Measurements from ENCODE around the gene TNFSF15. TPM values are rescaled to one million over a fixed set of nuclear protein-coding genes. Genes with fewer than 3 reads are reported as not detected.

Gene TNFSF15
- total RNA-seq, 1 donor from 2014 or later, result 0.56 TPM

DNA sequence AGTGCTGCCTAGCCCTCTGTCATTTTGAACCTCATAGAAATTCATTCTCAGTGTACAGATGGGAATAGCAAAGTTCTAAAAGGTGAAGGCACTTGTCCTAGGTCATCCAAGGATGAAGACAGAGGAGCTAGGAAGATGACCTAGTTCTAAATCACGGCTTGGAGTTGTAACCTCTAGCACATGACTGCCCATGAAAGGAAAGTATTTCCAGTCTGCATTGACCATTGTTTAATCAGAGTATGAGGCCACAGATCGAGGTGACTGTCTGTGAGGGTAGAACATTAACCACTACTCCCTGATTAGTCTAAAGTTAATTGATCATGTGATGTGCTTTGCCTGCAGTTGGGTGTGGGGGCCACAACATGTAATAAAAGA is 674 bp upstream of the TNFSF15 start:
- TF ChIP-seq, protein P1, sequence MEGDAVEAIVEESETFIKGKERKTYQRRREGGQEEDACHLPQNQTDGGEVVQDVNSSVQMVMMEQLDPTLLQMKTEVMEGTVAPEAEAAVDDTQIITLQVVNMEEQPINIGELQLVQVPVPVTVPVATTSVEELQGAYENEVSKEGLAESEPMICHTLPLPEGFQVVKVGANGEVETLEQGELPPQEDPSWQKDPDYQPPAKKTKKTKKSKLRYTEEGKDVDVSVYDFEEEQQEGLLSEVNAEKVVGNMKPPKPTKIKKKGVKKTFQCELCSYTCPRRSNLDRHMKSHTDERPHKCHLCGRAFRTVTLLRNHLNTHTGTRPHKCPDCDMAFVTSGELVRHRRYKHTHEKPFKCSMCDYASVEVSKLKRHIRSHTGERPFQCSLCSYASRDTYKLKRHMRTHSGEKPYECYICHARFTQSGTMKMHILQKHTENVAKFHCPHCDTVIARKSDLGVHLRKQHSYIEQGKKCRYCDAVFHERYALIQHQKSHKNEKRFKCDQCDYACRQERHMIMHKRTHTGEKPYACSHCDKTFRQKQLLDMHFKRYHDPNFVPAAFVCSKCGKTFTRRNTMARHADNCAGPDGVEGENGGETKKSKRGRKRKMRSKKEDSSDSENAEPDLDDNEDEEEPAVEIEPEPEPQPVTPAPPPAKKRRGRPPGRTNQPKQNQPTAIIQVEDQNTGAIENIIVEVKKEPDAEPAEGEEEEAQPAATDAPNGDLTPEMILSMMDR (IDR thresholded peaks at IDR 0.05), result no peak
- Mint-ChIP-seq H3K27ac (ENCODE audit: unreplicated experiment) (peak overlapping the region; percentile 78), H3K27me3 (ENCODE audit: unreplicated experiment) (no peaks in the 10 kb centered on the region), H3K9me3 (ENCODE audit: unreplicated experiment) (no peaks in the 10 kb centered on the region), H3K4me1 (ENCODE audit: unreplicated experiment) (peaks cover 39% of the 10 kb centered on the region), H3K36me3 (ENCODE audit: unreplicated experiment) (no peaks in the 10 kb centered on the region), H3K4me3 (ENCODE audit: unreplicated experiment) (no peak overlapping the region)
- DNase-seq (ENCODE audit: extremely low spot score, unreplicated experiment), result no peak

DNA sequence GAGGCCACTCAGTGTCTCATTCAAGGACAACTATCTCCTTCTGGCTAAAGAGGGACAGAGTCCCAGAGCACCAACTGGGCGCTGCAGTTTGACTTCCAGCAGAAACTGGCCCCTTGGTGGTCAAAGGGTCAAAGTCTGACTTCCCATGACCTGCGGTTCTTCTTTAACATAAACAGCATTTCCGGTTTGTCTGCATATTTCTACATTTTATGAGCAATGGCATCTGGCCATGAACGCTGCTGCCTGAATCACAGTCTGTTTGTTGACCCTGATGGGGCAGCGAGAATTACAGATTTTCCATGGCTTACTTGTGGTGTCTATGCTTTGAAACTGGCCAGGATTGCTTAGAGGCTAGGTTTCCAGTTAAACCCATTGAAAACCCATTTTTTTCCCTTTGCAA is 1.3 kb downstream of the TNFSF15 start:
- H3K27ac Mint-ChIP-seq (ENCODE audit: unreplicated experiment), result peak overlapping the region; percentile 78
- no peak for DNase-seq (ENCODE audit: extremely low spot score, unreplicated experiment)
- H3K4me3 Mint-ChIP-seq (ENCODE audit: unreplicated experiment), result no peak overlapping the region
- H3K27me3 Mint-ChIP-seq (ENCODE audit: unreplicated experiment), result no peaks in the 10 kb centered on the region
- no peaks in the 10 kb centered on the region for H3K36me3 Mint-ChIP-seq (ENCODE audit: unreplicated experiment)
- no peaks in the 10 kb centered on the region for H3K9me3 Mint-ChIP-seq (ENCODE audit: unreplicated experiment)
- TF ChIP-seq, protein P1 (IDR thresholded peaks at IDR 0.05), result no peak
- peaks cover 43% of the 10 kb centered on the region for H3K4me1 Mint-ChIP-seq (ENCODE audit: unreplicated experiment)

DNA sequence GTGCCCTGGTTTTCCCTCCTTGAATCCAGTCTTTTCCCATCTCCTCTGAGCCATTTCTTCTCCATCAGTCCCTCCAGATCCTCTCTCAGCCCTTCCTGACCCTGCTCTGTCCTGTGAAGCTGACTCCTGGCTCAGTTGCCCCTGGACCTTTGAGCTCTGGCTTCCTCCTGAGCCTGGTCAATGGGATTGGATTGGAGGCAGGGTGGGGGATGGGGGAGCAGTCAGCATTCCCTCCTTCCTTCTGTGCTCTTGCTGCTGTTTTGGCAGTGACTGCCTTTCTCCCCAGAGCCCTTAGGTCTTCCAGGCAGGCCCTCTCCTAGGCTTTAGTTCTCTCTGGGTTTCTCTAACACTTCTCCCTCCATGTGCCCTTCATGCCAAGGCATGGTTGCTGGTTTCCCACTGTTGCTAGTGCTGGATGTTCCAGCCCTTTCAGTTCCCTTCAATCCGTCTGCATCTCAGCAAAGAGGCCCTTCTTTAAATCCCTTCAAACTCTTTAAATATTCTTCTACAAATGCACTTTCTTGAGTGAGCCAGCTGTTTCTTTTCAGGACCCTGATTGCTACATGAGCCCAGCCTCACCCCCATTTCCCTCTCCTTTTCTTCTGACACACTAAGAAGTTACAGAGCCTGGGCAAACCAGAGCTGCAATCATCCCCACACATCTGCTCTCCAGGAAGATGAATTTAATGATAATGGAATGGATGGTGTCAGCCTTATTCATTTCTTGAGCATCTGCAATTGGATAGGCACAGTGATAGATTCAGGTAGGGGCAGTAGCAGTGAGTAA is 2.2 kb downstream of the TNFSF15 start:
- TF ChIP-seq, protein P1 (IDR thresholded peaks at IDR 0.05), result no peak
- Mint-ChIP-seq H3K4me3 (ENCODE audit: unreplicated experiment) (no peak overlapping the region), H3K9me3 (ENCODE audit: unreplicated experiment) (no peaks in the 10 kb centered on the region), H3K27me3 (ENCODE audit: unreplicated experiment) (peaks cover 3% of the 10 kb centered on the region), H3K4me1 (ENCODE audit: unreplicated experiment) (peaks cover 47% of the 10 kb centered on the region), H3K36me3 (ENCODE audit: unreplicated experiment) (no peaks in the 10 kb centered on the region), H3K27ac (ENCODE audit: unreplicated experiment) (peak overlapping the region; percentile 78)
- DNase-seq (ENCODE audit: extremely low spot score, unreplicated experiment), result no peak

DNA sequence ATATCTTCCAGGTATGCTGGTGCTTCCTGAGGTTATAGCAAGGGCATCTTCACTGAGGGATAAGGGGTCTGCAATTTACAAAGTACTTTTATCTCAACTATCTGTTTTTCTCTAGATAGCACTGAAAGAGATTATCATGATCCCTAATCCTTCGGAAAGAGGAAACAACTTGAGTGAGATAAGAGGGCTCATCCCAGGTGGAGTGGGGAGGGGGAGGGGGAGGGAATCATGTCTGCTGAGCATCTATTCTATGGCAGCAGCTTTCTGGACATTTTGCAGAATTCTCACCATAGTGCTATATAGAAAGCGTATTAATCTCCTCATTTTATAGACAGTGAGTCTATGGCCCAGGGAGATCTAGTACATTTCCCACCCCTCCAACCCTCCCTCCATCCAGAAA is 5.9 kb downstream of the TNFSF15 start:
- DNase-seq (ENCODE audit: extremely low spot score, unreplicated experiment), result no peak
- no peak overlapping the region for H3K27ac Mint-ChIP-seq (ENCODE audit: unreplicated experiment)
- peaks cover 4% of the 10 kb centered on the region for H3K27me3 Mint-ChIP-seq (ENCODE audit: unreplicated experiment)
- H3K4me1 Mint-ChIP-seq (ENCODE audit: unreplicated experiment), result peaks cover 28% of the 10 kb centered on the region
- H3K9me3 Mint-ChIP-seq (ENCODE audit: unreplicated experiment), result no peaks in the 10 kb centered on the region
- H3K4me3 Mint-ChIP-seq (ENCODE audit: unreplicated experiment), result no peak overlapping the region
- TF ChIP-seq, protein P1 (IDR thresholded peaks at IDR 0.05), result no peak
- H3K36me3 Mint-ChIP-seq (ENCODE audit: unreplicated experiment), result no peaks in the 10 kb centered on the region

DNA sequence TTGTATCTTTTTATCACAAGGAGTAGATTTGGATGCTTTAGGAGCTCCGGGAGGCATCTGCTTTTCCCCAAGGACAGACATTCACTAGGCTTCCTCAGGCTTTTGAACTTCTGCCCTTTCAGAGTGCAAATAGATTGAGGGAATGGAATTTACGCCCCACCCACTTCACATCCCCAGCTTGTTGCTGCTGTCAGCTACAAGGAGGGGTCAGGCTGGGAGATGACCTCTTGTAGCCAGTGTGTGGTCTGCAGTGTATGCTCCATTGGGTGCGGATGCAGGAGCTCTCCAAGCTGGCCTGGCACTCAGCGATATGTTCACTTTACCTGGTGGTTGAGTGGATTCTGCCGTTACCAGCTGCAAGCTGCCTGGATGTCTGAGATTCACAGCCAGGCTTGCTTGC is 6.4 kb downstream of the TNFSF15 start:
- Mint-ChIP-seq H3K4me3 (ENCODE audit: unreplicated experiment) (no peak overlapping the region), H3K9me3 (ENCODE audit: unreplicated experiment) (no peaks in the 10 kb centered on the region), H3K4me1 (ENCODE audit: unreplicated experiment) (peaks cover 23% of the 10 kb centered on the region), H3K27me3 (ENCODE audit: unreplicated experiment) (peaks cover 8% of the 10 kb centered on the region), H3K27ac (ENCODE audit: unreplicated experiment) (no peak overlapping the region), H3K36me3 (ENCODE audit: unreplicated experiment) (no peaks in the 10 kb centered on the region)
- DNase-seq (ENCODE audit: extremely low spot score, unreplicated experiment), result no peak
- TF ChIP-seq, protein P1 (IDR thresholded peaks at IDR 0.05), result no peak
